Ovary (tissue), 3 donors: ENCODE results near the gene RNF113B.

Experiments
- EP300 ChIP-seq: sonication (generic); formaldehyde crosslinking; IDR thresholded peaks from one replicate; pipeline ENCODE4 v1.6.1; 2017; ENCODE audit warnings: antibody characterized with exemption
- POLR2A ChIP-seq: fragments of 450-650 bp; IDR thresholded peaks from one replicate; pipeline ENCODE4 v1.6.1; 2017; ENCODE audit warnings: antibody characterized with exemption, mild to moderate bottlenecking, moderate library complexity
- TF ChIP-seq, protein P1 (sequence below), 3 donors: fragments of 450-650 bp in 2 of 3; fragments of 200-600 bp in 1 of 3; IDR thresholded peaks; one replicate each; pipeline versions ENCODE4 v1.5.1 to v1.8.0; 2016 to 2022; ENCODE audit warnings: antibody characterized with exemption in 3 of 3, mild to moderate bottlenecking in 1 of 3
- donor health status: DM: no; HTN: no; CAD: no.

GRCh38 chr13:98133946-98134345, 43.1 kb downstream of the RNF113B start:
- TF ChIP-seq, protein P1, sequence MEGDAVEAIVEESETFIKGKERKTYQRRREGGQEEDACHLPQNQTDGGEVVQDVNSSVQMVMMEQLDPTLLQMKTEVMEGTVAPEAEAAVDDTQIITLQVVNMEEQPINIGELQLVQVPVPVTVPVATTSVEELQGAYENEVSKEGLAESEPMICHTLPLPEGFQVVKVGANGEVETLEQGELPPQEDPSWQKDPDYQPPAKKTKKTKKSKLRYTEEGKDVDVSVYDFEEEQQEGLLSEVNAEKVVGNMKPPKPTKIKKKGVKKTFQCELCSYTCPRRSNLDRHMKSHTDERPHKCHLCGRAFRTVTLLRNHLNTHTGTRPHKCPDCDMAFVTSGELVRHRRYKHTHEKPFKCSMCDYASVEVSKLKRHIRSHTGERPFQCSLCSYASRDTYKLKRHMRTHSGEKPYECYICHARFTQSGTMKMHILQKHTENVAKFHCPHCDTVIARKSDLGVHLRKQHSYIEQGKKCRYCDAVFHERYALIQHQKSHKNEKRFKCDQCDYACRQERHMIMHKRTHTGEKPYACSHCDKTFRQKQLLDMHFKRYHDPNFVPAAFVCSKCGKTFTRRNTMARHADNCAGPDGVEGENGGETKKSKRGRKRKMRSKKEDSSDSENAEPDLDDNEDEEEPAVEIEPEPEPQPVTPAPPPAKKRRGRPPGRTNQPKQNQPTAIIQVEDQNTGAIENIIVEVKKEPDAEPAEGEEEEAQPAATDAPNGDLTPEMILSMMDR (IDR thresholded peaks at IDR 0.05), result no peak
- TF ChIP-seq EP300 (no peak), POLR2A (no peak)
